Mucosa of descending colon (tissue), 3 donors: ENCODE measurements around the gene NUDT6. TPM values are rescaled to one million over a fixed set of nuclear protein-coding genes. Genes with fewer than 3 reads are reported as not detected.
A peak's percentile ranks its signal among the peaks of the same experiment; 100 is the strongest.
"Not testable (repeated sequence)": the region's sequence is repeated elsewhere in the genome, so short reads cannot be mapped to it uniquely, and the experiment has no call there.

Experiments
- ATAC-seq: fragments of 200-7000 bp; cut with Tn5 transposase; one replicate; pipeline ENCODE4 v1.9.1; 2020; ENCODE audit warnings: mild to moderate bottlenecking, moderate library complexity
- DNase-seq, 3 donors: peaks; one replicate each; pipeline ENCODE4 v3.0.0-alpha.2; 2020
- H3K36me3 ChIP-seq: fragments of 200-600 bp; one replicate; pipeline ENCODE4 v1.8.0; 2021; ENCODE audit warnings: low read depth, mild to moderate bottlenecking
- H3K4me1 ChIP-seq: fragments of 200-600 bp; one replicate; pipeline ENCODE4 v1.8.0; 2021; ENCODE audit warnings: low read depth, mild to moderate bottlenecking
- H3K4me3 ChIP-seq: fragments of 200-600 bp; one replicate; pipeline ENCODE4 v1.8.0; 2021; ENCODE audit warnings: mild to moderate bottlenecking
- H3K9me3 ChIP-seq: fragments of 200-600 bp; one replicate; pipeline ENCODE4 v1.8.0; 2021; ENCODE audit warnings: mild to moderate bottlenecking
- intact Hi-C, 2 donors: fragments of 100-400 bp; cut with DNase I in 1 of 2; cut with micrococcal nuclease in 1 of 2; formaldehyde crosslinking; loops; one replicate each; pipeline versions ENCODE4 v1.11.0 to v1.11.1; 2022; cut with DNase I, micrococcal nuclease
- total RNA-seq, 3 donors: library from RNA; stranded (reverse); fragmentation: NEBNext Ultra II Directional in 2 of 3; extraction: Animal tissue kit (Norgen Biotek cat#: 25700) in 2 of 3; gene quantifications; one replicate each; pipeline versions ENCODE4 v1.2.1 to v1.2.4, GENCODE V29; 2021 to 2023
- TF ChIP-seq, protein P1 (sequence below): fragments of 200-600 bp; IDR thresholded peaks from one replicate; pipeline ENCODE4 v1.8.0; 2022; ENCODE audit warnings: antibody characterized with exemption, mild to moderate bottlenecking
- donor health status: DM: no; HTN: no; CAD: no; lungs with moderate emphysema.
- donor health status: DM: no; HTN: no; CAD: no.
- donor health status: DM: no; HTN: yes; CAD: no.

The NUDT6 gene
- total RNA-seq, 3 donors from 2014 or later: 5.3 to 11.2 (median 5.6) TPM

GRCh38 chr4:122948671-122949070, 26.3 kb upstream of the NUDT6 start:
- intact Hi-C loops: no loop called here
- TF ChIP-seq, protein P1, sequence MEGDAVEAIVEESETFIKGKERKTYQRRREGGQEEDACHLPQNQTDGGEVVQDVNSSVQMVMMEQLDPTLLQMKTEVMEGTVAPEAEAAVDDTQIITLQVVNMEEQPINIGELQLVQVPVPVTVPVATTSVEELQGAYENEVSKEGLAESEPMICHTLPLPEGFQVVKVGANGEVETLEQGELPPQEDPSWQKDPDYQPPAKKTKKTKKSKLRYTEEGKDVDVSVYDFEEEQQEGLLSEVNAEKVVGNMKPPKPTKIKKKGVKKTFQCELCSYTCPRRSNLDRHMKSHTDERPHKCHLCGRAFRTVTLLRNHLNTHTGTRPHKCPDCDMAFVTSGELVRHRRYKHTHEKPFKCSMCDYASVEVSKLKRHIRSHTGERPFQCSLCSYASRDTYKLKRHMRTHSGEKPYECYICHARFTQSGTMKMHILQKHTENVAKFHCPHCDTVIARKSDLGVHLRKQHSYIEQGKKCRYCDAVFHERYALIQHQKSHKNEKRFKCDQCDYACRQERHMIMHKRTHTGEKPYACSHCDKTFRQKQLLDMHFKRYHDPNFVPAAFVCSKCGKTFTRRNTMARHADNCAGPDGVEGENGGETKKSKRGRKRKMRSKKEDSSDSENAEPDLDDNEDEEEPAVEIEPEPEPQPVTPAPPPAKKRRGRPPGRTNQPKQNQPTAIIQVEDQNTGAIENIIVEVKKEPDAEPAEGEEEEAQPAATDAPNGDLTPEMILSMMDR: no peak
- Histone ChIP-seq H3K4me3 (no peak overlapping the region), H3K9me3 (no peaks in the 10 kb centered on the region), H3K36me3 (no peaks in the 10 kb centered on the region), H3K4me1 (no peaks in the 10 kb centered on the region)
- ATAC-seq (no peak), DNase-seq (no peak)

DNA sequence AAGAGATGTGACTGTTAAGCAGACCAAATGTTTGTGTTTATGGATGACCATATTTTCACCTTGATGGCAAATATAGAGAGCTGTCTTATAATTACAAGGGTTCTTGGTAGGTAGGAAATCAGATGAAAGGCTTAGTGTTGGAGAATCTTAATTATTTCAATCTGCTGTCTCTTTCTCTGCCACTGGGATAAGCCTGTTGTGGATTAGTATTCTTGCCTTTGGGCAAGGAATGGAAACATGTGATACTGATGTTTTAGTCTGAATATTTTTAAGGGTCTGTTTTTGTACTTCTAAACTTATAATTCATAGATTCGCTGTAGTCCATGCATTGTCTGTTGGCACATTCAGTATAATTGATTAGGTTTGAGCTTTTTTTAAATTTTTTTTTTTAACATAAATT, 23.7 kb upstream of the NUDT6 start:
- ATAC-seq: no peak
- H3K9me3 ChIP-seq: no peaks in the 10 kb centered on the region
- H3K4me1 ChIP-seq: no peaks in the 10 kb centered on the region
- intact Hi-C loops: no loop called here
- DNase-seq: no peak
- TF ChIP-seq, protein P1: no peak
- no peaks in the 10 kb centered on the region for H3K36me3 ChIP-seq
- no peak overlapping the region for H3K4me3 ChIP-seq

DNA sequence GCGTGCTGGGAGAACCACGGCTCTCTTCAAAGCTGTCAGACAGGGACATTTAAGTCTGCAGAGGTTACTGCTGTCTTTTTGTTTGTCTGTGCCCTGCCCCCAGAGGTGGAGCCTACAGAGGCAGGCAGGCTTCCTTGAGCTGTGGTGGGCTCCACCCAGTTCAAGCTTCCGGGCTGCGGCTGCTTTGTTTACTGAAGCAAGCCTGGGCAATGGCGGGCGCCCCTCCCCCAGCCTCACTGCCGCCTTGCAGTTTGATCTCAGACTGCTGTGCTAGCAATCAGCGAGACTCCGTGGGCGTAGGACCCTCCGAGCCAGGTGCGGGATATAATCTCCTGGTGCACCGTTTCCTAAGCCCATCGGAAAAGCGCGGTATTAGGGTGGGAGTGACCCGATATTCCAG, 22.7 kb upstream of the NUDT6 start:
- H3K9me3 ChIP-seq, H3K4me3 ChIP-seq, intact Hi-C loops, H3K4me1 ChIP-seq, ATAC-seq, H3K36me3 ChIP-seq: not testable (repeated sequence)
- DNase-seq: peak in 2 of 3 donors; percentile 19 to 62

DNA sequence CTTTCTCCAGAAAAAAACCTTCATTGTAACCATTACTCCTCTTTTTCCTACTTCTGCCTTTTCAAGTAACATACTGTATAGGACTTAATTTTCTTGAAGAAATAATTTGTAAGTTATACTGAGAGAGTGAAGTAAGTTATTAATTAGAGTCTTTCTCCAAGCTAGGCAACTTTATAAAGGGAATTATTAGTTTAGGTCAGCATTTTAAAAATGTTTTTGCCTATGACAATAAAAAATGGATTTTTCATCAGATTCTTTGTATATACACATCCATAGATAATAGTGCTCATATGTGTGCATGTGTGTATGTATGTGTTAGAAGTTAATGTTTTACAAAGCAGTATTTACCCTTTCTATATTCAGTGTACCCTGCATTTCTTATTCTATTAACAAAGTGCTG, 10.4 kb upstream of the NUDT6 start:
- DNase-seq (no peak), ATAC-seq (no peak)
- no peaks in the 10 kb centered on the region for H3K9me3 ChIP-seq
- intact Hi-C loops: no loop called here
- H3K4me3 ChIP-seq: no peak overlapping the region
- no peaks in the 10 kb centered on the region for H3K36me3 ChIP-seq
- H3K4me1 ChIP-seq: no peaks in the 10 kb centered on the region
- TF ChIP-seq, protein P1: no peak

- Histone ChIP-seq H3K4me3 (no peak overlapping the region), H3K4me1 (no peaks in the 10 kb centered on the region), H3K36me3 (no peaks in the 10 kb centered on the region), H3K9me3 (no peaks in the 10 kb centered on the region)
- no peak for ATAC-seq
- DNase-seq: no peak
- TF ChIP-seq, protein P1: peak; percentile 13
- intact Hi-C loops: no loop called here
Measured at GRCh38 chr4:122930862-122931261, 8.5 kb upstream of the NUDT6 start.

GRCh38 chr4:122928930-122929329, 6.5 kb upstream of the NUDT6 start:
- intact Hi-C loops: no loop called here
- ATAC-seq: no peak
- Histone ChIP-seq H3K4me3 (no peak overlapping the region), H3K36me3 (no peaks in the 10 kb centered on the region), H3K4me1 (peaks cover under 1% of the 10 kb centered on the region), H3K9me3 (no peaks in the 10 kb centered on the region)
- no peak for DNase-seq
- TF ChIP-seq, protein P1: no peak
